ENCODE data around the gene GALNT16. TPM values are rescaled to one million over a fixed set of nuclear protein-coding genes. Genes with fewer than 3 reads are reported as not detected.

GALNT16 gene
- total RNA-seq, 1 donor from 2014 or later = 12.4 TPM

- H3K36me3 Mint-ChIP-seq = no peaks in the 10 kb centered on the region
- H3K4me1 Mint-ChIP-seq (ENCODE audit: unreplicated experiment) = peaks cover 7% of the 10 kb centered on the region
- no peaks in the 10 kb centered on the region for H3K27me3 Mint-ChIP-seq
- H3K4me3 Mint-ChIP-seq = no peak overlapping the region
- DNase-seq (ENCODE audit: extremely low spot score, unreplicated experiment) = peak; percentile 56
- H3K27ac Mint-ChIP-seq = no peak overlapping the region
- H3K9me3 Mint-ChIP-seq = no peaks in the 10 kb centered on the region
- TF ChIP-seq, protein P1, sequence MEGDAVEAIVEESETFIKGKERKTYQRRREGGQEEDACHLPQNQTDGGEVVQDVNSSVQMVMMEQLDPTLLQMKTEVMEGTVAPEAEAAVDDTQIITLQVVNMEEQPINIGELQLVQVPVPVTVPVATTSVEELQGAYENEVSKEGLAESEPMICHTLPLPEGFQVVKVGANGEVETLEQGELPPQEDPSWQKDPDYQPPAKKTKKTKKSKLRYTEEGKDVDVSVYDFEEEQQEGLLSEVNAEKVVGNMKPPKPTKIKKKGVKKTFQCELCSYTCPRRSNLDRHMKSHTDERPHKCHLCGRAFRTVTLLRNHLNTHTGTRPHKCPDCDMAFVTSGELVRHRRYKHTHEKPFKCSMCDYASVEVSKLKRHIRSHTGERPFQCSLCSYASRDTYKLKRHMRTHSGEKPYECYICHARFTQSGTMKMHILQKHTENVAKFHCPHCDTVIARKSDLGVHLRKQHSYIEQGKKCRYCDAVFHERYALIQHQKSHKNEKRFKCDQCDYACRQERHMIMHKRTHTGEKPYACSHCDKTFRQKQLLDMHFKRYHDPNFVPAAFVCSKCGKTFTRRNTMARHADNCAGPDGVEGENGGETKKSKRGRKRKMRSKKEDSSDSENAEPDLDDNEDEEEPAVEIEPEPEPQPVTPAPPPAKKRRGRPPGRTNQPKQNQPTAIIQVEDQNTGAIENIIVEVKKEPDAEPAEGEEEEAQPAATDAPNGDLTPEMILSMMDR (conservative IDR thresholded peaks at IDR 0.05) = no peak
Measured at GRCh38 chr14:69324341-69324931, 64.5 kb downstream of the GALNT16 start.

- peaks cover 7% of the 10 kb centered on the region for H3K4me1 Mint-ChIP-seq (ENCODE audit: unreplicated experiment)
- H3K27ac Mint-ChIP-seq = no peak overlapping the region
- DNase-seq (ENCODE audit: extremely low spot score, unreplicated experiment) = peak; percentile 50
- no peaks in the 10 kb centered on the region for H3K36me3 Mint-ChIP-seq
- no peak overlapping the region for H3K4me3 Mint-ChIP-seq
- H3K9me3 Mint-ChIP-seq = no peaks in the 10 kb centered on the region
- no peaks in the 10 kb centered on the region for H3K27me3 Mint-ChIP-seq
- TF ChIP-seq, protein P1 (conservative IDR thresholded peaks at IDR 0.05) = no peak
Measured at GRCh38 chr14:69325086-69325485, 65.1 kb downstream of the GALNT16 start.

- Mint-ChIP-seq H3K9me3 (no peaks in the 10 kb centered on the region), H3K27me3 (no peaks in the 10 kb centered on the region), H3K4me3 (no peak overlapping the region), H3K36me3 (no peaks in the 10 kb centered on the region), H3K27ac (no peak overlapping the region), H3K4me1 (ENCODE audit: unreplicated experiment) (peaks cover 7% of the 10 kb centered on the region)
- DNase-seq (ENCODE audit: extremely low spot score, unreplicated experiment) = peak; percentile 52
- TF ChIP-seq, protein P1 (conservative IDR thresholded peaks at IDR 0.05) = no peak
Measured at GRCh38 chr14:69325646-69326265, 65.8 kb downstream of the GALNT16 start.

DNA sequence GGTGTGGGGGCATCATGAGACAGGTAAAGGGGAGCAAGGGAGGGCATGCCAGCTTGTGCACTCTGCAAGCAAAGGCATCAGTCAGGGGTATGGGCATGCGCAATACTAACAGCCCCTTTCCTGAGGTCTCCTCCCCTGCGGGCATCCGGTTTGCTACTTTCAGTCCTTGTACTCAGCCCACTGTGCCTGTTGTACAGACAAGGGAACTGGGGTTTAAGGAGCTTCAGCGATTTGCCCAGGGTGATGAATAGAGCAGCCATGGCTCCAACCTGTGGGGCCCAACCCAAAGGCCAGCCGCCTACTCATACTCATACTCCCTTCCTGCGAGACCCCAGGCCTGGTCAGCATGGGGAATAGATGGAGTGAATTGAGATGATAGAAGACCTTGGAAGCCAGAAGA lies 66.7 kb downstream of the GALNT16 start:
- no peak overlapping the region for H3K4me3 Mint-ChIP-seq
- H3K4me1 Mint-ChIP-seq (ENCODE audit: unreplicated experiment) = peaks cover 7% of the 10 kb centered on the region
- H3K27me3 Mint-ChIP-seq = no peaks in the 10 kb centered on the region
- DNase-seq (ENCODE audit: extremely low spot score, unreplicated experiment) = peak; percentile 55
- TF ChIP-seq, protein P1 (conservative IDR thresholded peaks at IDR 0.05) = no peak
- no peaks in the 10 kb centered on the region for H3K36me3 Mint-ChIP-seq
- no peak overlapping the region for H3K27ac Mint-ChIP-seq
- no peaks in the 10 kb centered on the region for H3K9me3 Mint-ChIP-seq

- Mint-ChIP-seq H3K27ac (no peak overlapping the region), H3K9me3 (no peaks in the 10 kb centered on the region), H3K36me3 (no peaks in the 10 kb centered on the region), H3K27me3 (no peaks in the 10 kb centered on the region), H3K4me1 (ENCODE audit: unreplicated experiment) (peaks cover 7% of the 10 kb centered on the region), H3K4me3 (no peak overlapping the region)
- TF ChIP-seq, protein P1 (conservative IDR thresholded peaks at IDR 0.05) = no peak
- DNase-seq (ENCODE audit: extremely low spot score, unreplicated experiment) = peak; percentile 55
Measured at GRCh38 chr14:69327507-69327906, 67.5 kb downstream of the GALNT16 start.
